NK-92 treated with Interleukin-12 subunit alpha and Interleukin-12 subunit beta, amount 100 ng/mL, for 24 hours (cell line): ENCODE measurements around the gene PTGIR.
"Not testable (repeated sequence)": the region's sequence is repeated elsewhere in the genome, so short reads cannot be mapped to it uniquely, and the experiment has no call there.

Experiments
- DNase-seq: peaks from one replicate; lab custom pipeline; 2025; lab: John Stamatoyannopoulos, UW

Gene PTGIR

DNA sequence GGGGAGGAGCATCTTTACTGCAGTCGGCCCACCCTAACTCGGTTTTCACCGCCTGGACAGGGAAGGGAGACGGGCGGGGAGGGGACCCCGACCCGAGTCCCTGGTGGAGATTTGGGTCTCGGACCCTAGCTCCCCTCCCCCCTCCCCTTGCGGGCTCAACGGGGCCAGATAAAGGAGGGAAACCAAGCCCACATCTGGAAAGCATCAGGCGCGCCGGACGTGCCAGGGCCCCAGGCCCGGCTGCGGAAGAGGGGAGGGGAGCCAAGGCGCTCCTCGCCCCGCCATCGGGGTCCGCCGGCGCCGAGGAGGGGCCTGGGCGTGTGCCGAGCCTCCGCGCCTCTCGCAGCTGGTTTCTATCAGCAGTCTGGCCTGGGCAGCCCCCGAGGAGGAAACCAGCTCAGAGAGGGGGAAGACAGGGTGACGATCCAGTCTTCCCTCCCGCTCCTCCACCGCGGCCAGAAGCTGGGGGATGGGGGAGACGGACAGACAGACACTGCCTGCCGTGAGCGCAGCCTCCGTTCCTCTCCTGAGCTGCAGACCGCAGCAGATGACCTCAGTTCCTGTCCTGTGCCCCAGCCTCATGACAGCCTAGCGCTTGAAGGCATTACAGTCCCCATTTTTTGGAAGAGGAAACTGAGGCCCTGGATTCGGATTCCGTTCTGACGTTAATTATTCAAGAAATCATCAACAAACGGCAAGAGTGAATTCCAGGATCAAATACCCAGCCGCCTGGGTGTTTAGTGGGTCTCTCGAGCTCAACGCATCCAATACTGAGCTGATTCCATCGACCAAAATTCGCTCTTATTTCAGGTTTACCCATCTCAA, 14.7 kb upstream of the PTGIR start:
- no peak for DNase-seq

DNA sequence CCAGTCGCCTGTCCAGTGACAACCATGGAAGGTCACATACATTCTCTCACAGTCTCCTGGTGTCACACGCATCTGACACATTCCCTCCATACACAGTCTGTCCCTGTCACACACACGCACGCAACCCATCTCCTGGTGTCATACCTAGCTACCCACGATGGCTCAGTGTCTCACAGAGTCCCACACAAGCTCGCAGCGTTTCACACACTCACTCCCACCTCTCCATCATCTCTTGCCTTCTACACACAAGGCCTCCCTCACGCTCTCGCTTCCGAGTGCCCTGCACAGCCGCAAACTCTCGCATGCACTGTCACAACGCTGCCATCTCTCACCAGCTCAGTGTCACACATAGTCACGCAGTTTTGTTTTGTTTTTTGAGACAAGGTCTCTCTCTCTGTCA, 12.3 kb upstream of the PTGIR start:
- no peak for DNase-seq

DNA sequence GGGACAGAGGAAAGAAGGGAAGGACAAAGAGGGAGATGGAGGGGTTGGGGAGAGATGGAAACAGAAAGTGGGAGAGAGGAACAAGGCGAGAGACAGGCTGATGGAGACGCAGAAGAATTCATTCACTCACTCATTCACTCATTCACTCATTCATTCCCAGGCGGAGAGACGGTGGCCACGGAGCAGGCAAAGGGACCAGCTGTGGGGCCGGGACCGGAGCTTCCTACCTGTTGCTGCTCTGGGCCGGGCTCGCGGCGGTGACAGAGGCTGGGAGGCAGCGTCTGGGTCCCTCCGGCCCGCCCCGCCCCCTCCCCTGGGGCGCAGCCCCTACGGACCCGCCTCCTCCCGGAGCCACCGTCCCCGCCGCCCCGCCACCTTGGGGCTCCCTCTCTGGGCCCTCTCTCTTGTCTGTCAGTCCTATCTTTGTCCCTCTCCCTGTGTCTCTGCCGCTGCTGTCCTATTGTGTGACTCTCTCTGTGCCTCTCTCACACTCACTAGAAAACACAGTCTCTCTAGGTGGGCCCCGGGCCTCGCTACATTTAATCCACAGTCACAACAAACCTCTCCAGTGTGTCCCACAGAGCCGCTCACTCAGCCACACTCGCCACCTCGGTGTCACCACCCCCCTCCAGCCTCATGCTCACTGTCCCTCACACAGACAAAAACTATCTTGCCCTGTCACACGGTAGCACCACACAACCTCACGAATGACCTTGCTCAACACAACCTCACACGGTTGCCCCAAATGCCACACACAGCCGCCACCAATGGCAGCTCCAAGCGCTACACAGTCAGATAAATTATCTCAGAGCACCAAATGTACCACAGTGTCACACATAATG, 11.3 kb upstream of the PTGIR start, which contains the start of gene GNG8:
TSS of gene GNG8 (minus strand) at position 283 of the 842 bp plus-strand sequence. CDS start 1,520 bp downstream, outside the sequence.
- DNase-seq = no peak

DNA sequence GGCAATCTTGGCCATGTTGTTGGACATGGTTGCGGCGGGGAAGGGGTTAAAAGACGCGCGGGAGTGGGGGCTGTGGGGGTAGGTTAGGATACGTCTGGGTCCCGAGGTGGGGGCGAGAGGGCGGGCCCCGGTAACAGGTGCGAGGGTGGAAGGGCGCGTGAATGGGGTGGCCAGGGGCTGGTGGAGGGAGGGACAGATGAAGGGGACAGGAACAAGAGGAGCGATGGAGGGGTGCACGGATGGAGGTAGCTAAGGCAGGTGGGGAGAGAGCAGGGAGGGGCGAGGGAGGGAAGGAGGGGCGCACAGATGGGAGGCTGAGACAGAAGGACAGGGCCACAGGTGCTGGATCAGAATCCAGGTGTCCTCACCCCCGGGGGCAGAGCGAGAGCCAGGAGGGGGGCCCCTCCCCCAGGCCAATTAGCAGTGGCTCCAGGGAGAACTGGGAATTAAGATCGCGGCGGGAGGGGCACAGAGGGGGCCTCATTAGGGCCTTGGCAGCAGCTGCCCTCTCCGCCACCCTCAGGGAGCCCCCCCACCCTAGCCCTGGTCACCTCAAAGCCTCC, 9.8 kb upstream of the PTGIR start:
- DNase-seq = no peak

DNA sequence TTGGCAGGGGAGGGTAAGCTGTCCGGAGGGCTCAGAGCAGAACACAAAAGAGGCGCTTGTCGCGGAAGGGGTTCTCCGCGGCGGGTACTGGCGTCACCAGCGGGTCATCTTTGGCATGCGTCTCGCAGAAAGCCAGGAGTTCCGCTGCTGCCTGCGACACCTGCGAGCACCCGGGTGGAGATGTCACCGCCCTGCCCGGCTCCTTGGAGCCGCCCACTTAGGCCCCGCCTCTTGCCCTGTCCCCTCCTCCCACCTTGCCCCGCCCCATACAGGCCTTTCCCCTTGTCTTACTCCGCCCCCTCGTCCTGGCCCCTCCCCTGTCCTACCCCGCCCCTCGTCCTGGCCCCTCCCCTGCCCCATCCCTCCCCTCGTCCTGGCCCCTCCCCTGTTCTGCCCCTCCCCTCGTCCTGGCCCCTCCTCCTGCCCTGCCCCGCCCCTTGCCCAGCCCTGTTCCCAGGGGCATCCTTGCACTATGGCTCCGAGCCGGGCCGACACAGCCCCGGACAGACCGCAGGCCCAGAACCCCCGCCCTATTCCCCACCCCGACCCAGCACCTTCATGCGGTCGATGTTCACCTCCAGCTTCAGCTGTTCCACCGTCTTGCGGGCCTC, 9.3 kb upstream of the PTGIR start:
- peak; percentile 24 for DNase-seq

DNA sequence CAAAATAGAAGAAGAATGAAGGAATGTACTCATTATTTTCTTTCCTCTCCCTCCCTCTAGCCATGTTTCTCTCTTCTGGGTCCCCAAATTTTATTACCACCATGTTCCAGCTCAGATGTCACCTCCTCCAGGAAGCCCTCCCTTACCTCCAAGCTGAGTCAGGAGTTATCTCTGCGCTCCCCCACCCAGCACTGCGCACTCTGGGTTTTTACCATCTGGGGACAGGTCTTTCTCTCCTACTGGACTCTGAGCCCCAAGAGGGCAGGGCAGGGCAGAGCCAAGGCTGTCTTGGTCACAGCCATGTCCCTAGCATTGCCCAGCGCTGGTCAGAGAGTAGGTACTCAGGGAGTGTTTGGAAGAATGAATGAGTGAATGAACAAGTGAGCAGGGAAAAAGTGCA, 8.2 kb upstream of the PTGIR start:
- DNase-seq = no peak

DNA sequence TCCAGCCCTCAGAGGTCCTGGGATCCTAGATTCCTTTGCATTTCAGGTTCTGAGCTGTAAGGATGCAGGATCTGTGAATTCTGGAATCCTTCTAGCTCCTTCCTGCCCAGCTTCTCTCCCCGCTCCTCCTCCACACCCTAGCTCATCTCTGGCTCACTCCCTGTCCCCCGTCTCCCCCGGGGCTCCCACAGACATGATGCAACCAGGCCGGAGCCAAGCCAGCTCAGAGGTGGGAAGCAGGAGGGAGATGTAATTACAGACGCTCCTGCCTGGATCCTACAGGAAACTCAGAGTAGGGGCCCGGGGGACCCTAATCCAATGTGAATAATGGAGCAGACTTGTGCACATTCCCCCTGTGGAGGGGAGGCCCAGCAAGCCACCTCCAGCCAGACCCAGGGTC, 6.6 kb upstream of the PTGIR start:
- no peak for DNase-seq

DNA sequence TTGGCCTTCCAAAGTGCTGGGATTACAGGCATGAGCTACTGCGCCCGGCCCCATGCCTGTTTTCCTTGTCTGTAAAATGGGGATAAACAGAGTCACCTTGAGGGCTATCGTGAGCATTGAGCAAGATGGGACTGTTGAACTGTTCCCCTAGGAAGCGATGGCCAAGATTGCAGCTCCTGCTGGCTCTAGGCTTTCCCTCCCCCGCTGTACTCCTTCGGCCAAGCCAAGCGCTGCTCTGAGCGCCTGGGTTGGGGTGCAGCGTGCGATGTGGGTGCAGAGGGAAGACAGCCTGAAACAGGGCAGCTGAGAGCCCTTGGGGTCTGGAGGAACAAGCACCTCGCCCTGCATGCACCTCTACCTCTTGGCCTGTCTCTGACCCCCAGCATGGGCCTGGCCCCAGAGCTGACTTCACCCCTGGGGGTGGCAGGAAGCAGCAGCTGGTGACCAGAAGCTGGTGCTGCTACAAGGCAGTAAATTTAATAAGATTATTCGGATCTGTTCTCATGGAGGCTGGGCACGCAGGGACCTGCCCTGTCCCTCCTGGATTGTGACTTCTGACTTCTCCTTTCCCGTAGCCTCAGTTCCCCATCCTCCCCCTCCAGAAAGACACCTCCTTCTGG, 5.8 kb upstream of the PTGIR start:
- DNase-seq = no peak

DNA sequence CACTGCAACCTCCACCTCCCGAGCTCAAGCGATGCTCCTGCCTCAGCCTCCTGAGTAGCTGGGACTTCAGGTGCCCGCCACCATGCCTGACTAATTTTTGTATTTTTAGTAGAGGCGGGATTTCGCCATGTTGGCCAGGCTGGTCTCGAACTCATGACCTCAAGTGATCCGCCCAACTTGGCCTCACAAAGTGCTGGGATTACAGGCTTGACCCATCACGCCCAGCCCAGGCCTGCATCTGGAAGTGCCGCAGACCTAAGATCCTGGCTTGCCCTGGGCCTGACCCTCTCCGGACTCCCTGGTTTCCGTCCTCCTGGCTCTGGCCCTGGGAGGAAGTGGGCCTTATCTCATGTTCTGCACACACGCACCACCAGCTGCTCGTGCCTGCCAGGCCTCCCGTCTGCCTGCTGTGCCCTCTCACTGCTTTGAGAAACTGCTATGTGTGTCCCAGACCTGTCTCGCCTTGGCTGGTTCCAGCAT, 4.7 kb upstream of the PTGIR start:
- DNase-seq = no peak

DNA sequence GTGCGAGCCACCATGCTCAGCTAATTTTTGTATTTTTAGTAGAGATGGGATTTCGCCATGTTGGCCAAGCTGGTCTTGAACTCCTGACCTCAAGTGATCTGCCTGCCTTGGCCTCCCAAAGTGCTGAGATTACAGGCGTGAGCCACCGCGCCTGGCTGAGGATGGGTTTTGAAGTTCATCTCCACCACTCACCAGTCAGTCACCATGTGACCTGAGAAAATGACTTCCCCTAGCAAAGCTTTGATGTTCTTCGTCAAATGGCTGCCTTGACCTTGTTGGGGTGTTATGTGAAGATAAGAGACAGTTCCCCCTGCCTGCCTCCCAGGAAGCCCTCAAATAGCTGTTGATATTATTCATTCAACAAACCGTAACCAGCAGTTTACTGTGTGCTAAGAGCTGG, 4.1 kb upstream of the PTGIR start:
- DNase-seq = not testable (repeated sequence)

DNA sequence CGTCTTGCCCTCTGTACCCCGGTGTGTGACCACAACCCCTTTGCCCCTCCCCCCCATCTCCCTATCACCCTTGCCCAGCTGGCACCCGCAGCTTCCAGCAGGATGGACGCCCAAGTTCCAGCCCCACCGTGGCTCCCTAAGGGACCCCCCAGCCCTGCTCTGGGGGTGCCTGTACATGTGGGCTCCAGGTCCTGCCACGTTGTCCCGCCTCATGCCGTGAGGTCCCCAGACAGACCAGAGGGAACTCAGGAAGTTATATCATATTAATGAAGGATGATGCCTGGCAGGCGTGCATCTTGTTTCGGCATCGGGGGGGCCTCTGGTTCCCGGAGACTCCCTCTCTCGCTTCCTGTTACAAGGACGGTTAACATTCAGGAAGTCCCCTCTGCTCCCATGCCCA, 1.6 kb upstream of the PTGIR start:
- no peak for DNase-seq

DNA sequence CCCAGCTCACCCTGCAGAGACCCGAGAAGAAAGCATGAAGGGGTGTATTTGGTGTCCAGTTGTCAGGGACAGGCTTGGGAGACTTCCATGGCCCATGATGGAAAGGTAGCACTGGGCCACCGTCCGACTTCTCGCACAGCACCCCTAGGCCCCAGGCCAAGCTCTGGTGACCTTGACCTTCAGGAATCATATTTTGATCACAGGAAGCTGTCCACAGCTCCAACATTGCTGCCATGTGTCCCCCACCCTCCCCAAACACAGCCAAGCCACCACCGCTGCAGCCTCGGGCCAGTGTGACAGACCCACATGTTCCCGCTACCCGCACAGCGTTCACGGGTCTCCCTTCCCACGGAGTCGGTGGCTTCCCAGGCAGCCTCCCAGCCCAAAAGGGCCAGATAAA, 842 bp upstream of the PTGIR start:
- no peak for DNase-seq

DNA sequence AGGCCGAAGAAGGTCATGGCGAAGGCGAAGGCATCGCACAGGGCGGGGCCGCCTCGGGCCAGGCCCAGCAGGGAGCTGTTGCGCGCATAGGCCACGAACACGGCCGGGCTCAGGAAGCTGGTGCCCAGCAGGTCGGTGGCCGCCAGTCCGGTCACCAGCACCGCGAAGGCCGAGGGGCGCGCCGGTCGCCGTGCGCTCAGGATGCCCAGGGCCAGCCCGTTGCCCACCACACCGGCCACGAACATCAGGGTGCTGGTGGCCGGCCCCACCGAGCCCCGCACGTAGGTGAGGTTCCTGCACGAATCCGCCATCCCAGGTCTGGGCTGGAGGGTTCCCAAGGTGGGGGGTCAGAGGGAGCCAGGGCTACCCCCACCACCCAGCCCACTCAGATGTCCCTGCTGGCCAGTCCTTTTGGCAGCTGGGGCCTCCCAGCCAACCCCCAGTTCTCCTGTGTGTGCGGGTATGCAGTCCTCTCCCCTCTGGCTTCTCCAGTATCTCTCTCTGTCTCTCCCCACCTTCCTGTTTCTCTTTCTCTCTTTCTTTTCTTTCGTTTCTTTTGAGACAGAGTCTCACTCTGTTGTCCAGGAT, 880 bp downstream of the PTGIR start:
- DNase-seq = no peak

DNA sequence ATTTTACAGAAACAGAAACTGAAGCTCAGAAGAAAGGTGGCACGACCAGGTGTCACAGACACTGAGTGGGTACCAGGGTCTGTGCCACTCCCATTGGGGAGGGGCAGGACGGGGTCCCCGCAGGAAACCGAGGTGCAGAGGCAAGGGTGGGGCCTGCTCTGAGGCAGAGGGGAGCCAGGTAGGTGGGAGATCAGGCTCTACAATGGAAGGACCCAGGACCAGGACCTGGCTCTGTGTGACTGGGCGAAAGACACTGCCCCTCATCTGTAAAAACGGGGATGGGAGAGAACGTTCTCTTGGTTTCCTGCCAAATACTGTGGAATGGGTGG, 2.8 kb downstream of the PTGIR start:
- no peak for DNase-seq

DNA sequence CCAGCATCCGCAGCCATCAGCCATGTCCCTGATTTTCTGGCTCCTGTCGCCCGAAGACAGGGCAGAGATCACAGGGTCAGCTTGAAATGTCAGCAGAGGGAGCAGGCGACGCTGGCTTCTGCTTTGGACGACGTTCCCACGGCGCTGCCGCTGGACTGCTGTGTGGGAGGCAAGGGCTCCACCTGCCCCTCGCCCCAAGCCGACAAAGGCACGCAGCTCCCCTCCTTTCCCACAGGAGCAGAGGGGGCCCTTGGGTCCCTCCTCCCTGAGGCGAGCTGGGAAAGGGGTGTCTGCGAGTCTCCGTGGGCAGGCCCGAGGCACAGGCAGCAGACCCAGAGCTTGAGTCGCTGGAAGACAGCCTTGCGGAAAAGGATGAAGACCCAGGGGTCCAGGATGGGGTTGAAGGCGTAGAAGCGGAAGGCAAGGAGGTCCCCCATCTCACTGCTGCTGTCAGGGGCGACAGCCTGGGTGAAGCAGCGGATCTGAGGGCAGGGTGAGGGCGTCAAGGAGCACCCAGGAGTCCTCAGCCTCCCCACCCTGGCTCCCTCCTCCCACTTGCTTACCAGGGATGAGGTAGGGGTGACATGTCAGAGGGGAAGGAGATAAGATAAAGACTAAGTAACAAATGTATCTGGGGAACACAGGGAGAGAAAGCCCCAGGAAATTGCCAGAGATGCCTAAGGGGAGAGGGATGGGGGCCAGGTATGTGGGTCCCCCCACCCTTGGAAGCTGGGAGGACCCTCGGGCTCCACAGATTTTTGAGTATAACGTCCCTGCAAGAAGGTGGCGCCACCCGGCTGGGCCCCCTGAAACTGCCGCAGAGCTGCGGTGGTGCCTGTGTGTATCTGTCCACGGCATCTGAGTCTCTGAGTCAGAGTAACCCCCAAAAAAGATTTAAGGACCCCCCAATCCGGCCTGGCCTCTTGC, 3.4 kb downstream of the PTGIR start:
- DNase-seq = no peak

DNA sequence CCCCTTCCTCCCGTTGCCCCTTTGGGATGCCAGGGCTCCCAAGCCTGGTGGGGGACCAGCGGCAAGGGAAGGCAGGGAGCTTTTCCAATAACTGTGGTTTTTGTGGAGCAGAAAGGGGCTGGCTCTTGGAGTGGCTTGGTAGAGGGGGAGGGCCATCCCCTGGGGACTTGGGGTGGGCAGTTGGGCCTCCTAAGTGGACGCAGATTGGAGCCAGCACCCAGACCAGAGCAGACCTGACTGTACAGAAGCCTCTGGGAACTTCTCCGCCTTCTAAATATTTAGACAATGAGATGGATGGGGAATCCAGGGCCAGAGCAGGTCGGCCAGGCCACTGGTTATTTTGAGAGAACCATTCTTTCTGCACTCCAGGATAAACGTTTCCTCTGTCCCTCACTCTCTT, 4.2 kb downstream of the PTGIR start:
- no peak for DNase-seq

DNA sequence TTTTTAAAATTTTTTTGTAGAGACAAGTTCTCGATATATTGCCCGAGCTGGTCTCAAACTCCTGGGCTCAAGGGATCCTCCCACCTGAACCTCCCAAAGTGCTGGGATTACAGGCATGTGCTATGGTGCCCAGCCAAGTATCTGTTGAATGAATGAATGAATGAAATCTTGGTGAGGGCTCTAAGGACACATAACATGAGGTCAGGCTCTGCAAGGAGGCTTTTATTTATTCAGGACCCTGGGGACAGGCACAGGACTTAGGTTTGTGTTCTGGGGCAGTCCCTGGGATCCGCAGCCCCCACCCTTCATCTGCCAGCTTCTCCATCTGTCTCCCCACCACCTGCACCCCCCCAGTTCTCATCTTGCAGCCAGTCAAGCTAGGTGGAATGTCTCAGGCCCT, 4.6 kb downstream of the PTGIR start:
- no peak for DNase-seq

DNA sequence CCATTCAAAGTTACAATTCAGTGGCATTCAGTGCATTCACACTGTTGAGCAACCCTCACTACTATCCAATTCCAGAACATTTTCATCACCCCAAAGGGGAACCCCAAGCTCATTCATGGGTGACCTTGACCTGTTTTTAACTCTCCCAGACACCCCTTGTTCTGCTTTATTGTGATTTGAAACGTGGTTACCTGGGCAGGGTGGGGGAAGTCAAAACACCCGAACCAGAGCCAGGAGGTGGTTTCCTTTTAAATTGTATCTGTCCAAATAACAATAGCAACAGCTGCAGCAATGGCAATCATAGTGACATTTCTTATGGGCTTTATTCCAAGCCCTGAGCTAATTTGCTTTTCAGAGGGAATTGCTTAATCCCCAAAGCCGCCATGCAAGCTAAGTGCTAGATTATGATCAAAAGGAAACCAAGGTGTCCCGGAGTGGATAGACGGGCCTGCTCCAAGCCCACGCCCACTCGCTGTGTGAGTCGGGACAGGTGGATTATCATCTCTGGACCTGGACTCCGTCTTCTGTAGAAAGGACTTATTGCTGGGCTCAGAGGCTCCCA, 6.1 kb downstream of the PTGIR start:
- no peak for DNase-seq

DNA sequence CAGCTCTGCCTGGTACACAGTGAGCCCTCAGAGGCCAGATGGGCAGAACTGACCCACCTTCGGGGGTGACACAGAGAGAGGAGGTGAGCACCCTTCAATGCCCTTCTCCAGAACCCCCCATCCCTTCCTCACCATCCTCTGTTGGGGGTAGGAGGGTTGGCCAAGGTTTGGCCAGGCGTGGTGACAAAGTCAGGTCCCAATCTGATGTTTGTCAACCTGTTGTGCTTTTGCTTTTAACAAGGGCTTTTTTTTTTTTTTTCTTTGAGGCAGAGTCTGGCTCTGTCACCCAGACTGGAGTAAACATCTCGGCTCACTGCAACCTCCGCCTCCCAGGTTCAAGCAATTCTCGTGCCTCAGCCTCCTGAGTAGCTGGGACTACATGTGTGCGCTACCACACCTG, 7.3 kb downstream of the PTGIR start:
- DNase-seq = no peak

DNA sequence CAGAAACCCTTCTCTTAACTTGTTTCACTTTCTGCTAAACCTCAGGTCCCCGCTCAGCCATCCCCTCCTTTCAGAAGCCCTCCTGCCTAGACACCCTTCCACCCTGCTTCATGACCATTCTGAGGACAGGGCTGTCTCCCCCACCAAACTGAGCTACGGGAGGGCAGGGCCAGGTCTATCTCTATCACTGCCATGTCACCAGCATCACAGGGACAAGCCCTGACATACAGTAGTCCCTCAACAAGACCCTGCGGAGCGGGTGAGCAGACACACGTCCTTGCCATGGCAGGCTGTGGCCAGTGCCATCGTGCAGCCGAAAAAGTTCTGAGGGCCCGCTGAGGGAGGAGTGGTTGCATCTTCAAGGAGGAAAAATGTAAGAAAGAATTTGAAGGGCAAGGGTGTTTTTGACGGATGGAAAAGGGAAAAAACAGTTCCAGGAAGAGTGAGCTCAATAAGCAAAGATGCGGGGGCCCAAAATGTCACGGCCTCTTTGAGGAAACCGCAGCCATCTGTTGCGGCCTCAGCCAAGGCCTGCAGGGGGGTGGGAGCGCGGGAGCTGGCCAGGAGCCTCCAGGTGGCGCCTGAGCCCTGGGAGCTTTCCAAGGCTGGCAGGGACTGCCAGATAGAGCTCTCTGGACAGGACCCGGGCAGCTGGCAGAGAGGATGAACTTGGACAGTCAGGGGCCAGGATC, 8.1 kb downstream of the PTGIR start:
- no peak for DNase-seq
